Measurements from ENCODE around the gene ALS2. TPM values are rescaled to one million over a fixed set of nuclear protein-coding genes. Genes with fewer than 3 reads are reported as not detected.

Gene ALS2
- total RNA-seq, 1 donor from 2014 or later: 41.0 TPM

GRCh38 chr2:201784563-201784962 is 3.8 kb upstream of the ALS2 start:
- peaks cover 3% of the 10 kb centered on the region for H3K27me3 Mint-ChIP-seq (ENCODE audit: insufficient read depth, low read depth)

GRCh38 chr2:201781557-201782051 is 871 bp upstream of the ALS2 start:
- DNase-seq (ENCODE audit: low spot score): peak; percentile 12
- Mint-ChIP-seq H3K36me3 (no peaks in the 10 kb centered on the region), H3K27me3 (ENCODE audit: insufficient read depth, low read depth) (peaks cover 3% of the 10 kb centered on the region), H3K4me3 (peak overlapping the region; percentile 96), H3K27ac (peak overlapping the region; percentile 94), H3K9me3 (no peaks in the 10 kb centered on the region), H3K4me1 (peaks cover 34% of the 10 kb centered on the region)
- peak overlapping the region; percentile 93 for H3K4me2 ChIP-seq
- H3F3A ChIP-seq (ENCODE audit: low read depth): peaks cover 24% of the 10 kb centered on the region
- H4K20me1 ChIP-seq (ENCODE audit: low read depth): peaks cover 17% of the 10 kb centered on the region
- H3K79me2 ChIP-seq (ENCODE audit: low read depth): peaks cover 38% of the 10 kb centered on the region
- H3K27ac ChIP-seq: peak overlapping the region; percentile 64
- peak overlapping the region; percentile 39 for H3K9ac ChIP-seq
- no peaks in the 10 kb centered on the region for H3K9me3 ChIP-seq (ENCODE audit: low read depth)
- H3K27me3 ChIP-seq: no peaks in the 10 kb centered on the region
- no peaks in the 10 kb centered on the region for H3K36me3 ChIP-seq
- TF ChIP-seq CTCF (IDR thresholded peaks at IDR 0.05) (no peak), EZH2phosphoT487 (IDR thresholded peaks at IDR 0.05) (no peak), EZH2 (IDR thresholded peaks at IDR 0.05) (no peak)
- H3K4me1 ChIP-seq: peaks cover 26% of the 10 kb centered on the region
- H2AFZ ChIP-seq (replicated peaks): peak overlapping the region; percentile 95
- H3K4me3 ChIP-seq: peak overlapping the region; percentile 92

More at GRCh38 chr2:201784563-201784962, 3.8 kb upstream of the ALS2 start:
- DNase-seq (ENCODE audit: low spot score): no peak
- Mint-ChIP-seq H3K4me1 (peaks cover 14% of the 10 kb centered on the region), H3K36me3 (no peaks in the 10 kb centered on the region), H3K4me3 (no peak overlapping the region), H3K27ac (no peak overlapping the region), H3K9me3 (no peaks in the 10 kb centered on the region)
- Histone ChIP-seq H2AFZ (replicated peaks) (no peak overlapping the region), H3K27me3 (no peaks in the 10 kb centered on the region), H3K4me3 (no peak overlapping the region), H3K9ac (no peak overlapping the region), H3K27ac (no peak overlapping the region), H3K9me3 (ENCODE audit: low read depth) (no peaks in the 10 kb centered on the region), H3K4me1 (peaks cover 4% of the 10 kb centered on the region), H3K4me2 (no peak overlapping the region), H3F3A (ENCODE audit: low read depth) (peaks cover 29% of the 10 kb centered on the region), H4K20me1 (ENCODE audit: low read depth) (peaks cover 4% of the 10 kb centered on the region), H3K36me3 (no peaks in the 10 kb centered on the region), H3K79me2 (ENCODE audit: low read depth) (peaks cover 9% of the 10 kb centered on the region)
- TF ChIP-seq EZH2phosphoT487 (IDR thresholded peaks at IDR 0.05): no peak
- TF ChIP-seq EZH2 (IDR thresholded peaks at IDR 0.05): no peak
- TF ChIP-seq CTCF (IDR thresholded peaks at IDR 0.05): no peak

- peak overlapping the region; percentile 93 for H3K4me2 ChIP-seq
- no peak for DNase-seq (ENCODE audit: low spot score)
- peak overlapping the region; percentile 92 for H3K4me3 ChIP-seq
- H3K27me3 Mint-ChIP-seq (ENCODE audit: insufficient read depth, low read depth): peaks cover 3% of the 10 kb centered on the region
- no peaks in the 10 kb centered on the region for H3K36me3 ChIP-seq
- peaks cover 26% of the 10 kb centered on the region for H3K4me1 ChIP-seq
- TF ChIP-seq EZH2 (IDR thresholded peaks at IDR 0.05): no peak
- TF ChIP-seq CTCF (IDR thresholded peaks at IDR 0.05): no peak
- no peak for TF ChIP-seq EZH2phosphoT487 (IDR thresholded peaks at IDR 0.05)
- H3K9ac ChIP-seq: peak overlapping the region; percentile 57
- peaks cover 34% of the 10 kb centered on the region for H3K4me1 Mint-ChIP-seq
- H3F3A ChIP-seq (ENCODE audit: low read depth): peaks cover 24% of the 10 kb centered on the region
- H3K9me3 ChIP-seq (ENCODE audit: low read depth): no peaks in the 10 kb centered on the region
- peak overlapping the region; percentile 64 for H3K27ac ChIP-seq
- peak overlapping the region; percentile 95 for H2AFZ ChIP-seq (replicated peaks)
- no peaks in the 10 kb centered on the region for H3K27me3 ChIP-seq
- peak overlapping the region; percentile 96 for H3K4me3 Mint-ChIP-seq
- no peaks in the 10 kb centered on the region for H3K36me3 Mint-ChIP-seq
- peak overlapping the region; percentile 55 for H3K27ac Mint-ChIP-seq
- no peaks in the 10 kb centered on the region for H3K9me3 Mint-ChIP-seq
- H4K20me1 ChIP-seq (ENCODE audit: low read depth): peaks cover 27% of the 10 kb centered on the region
- peaks cover 53% of the 10 kb centered on the region for H3K79me2 ChIP-seq (ENCODE audit: low read depth)
Observed at GRCh38 chr2:201779901-201780673, 646 bp downstream of the ALS2 start.

Data from neural progenitor cell (in vitro differentiated cells).